HFFc6 (cell line): ENCODE measurements around the gene HERC6. TPM values are rescaled to one million over a fixed set of nuclear protein-coding genes. Genes with fewer than 3 reads are reported as not detected.

Experiments used
- DNase-seq: peaks from one replicate; pipeline ENCODE4 v3.0.0-alpha.2; 2018
- H3K27ac Mint-ChIP-seq: 2 replicates; pipeline ENCODE4 v1.8.0; 2020; ENCODE audit warnings: mild to moderate bottlenecking, mixed read lengths
- H3K27me3 Mint-ChIP-seq: 2 replicates; pipeline ENCODE4 v1.8.0; 2021; ENCODE audit warnings: mild to moderate bottlenecking, moderate library complexity, mixed read lengths; ENCODE audit not compliant: insufficient read depth
- H3K36me3 Mint-ChIP-seq: 2 replicates; pipeline ENCODE4 v1.8.0; 2021; ENCODE audit warnings: low read depth, mixed read lengths
- H3K4me1 Mint-ChIP-seq: 2 replicates; pipeline ENCODE4 v1.8.0; 2020; ENCODE audit warnings: low read depth, mixed read lengths
- H3K4me3 Mint-ChIP-seq: 2 replicates; pipeline ENCODE4 v1.8.0; 2020; ENCODE audit warnings: mild to moderate bottlenecking, moderate library complexity, mixed read lengths
- H3K9me3 Mint-ChIP-seq: 2 replicates; pipeline ENCODE4 v1.8.0; 2020; ENCODE audit warnings: mild to moderate bottlenecking, mixed read lengths
- total RNA-seq, 6 experiments: library from RNA; stranded (reverse); fragmentation: NEBNext Ultra II Directional; extraction: Animal tissue kit (Norgen Biotek cat#: 25700); gene quantifications; 2 replicates in 1 of 6; 3 replicates in 5 of 6; pipeline ENCODE4 v1.2.3, GENCODE V29; 2021
- TF ChIP-seq, protein P1 (sequence below): fragments of 200-600 bp; sonication (generic); IDR thresholded peaks from 2 replicates; pipeline ENCODE4 v1.5.0; 2021; ENCODE audit warnings: antibody characterized with exemption, mild to moderate bottlenecking

HERC6 gene
- total RNA-seq, 6 experiments from 2014 or later = 0.33 to 1.1 (median 0.55) TPM

DNA sequence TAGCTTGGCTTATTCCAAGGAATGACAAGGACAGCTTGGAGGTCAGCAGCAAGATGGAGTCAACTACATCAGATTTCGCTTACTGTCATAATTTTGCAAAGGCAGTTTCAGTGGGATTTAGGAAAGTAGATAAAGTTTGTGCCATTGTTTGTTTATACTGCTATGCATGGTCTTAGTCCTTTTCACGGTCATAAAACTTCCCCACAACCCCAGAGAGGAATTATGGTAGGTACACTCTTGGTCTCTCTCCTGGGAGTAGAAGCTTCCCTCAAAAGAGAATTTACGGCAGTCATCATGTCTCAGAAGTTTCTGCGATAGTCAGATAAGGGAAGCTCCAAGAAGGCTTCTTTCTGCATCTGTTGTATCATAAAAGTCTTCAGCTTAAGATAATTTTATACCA is 27.9 kb upstream of the HERC6 start:
- no peaks in the 10 kb centered on the region for H3K9me3 Mint-ChIP-seq
- no peak overlapping the region for H3K27ac Mint-ChIP-seq
- TF ChIP-seq, protein P1, sequence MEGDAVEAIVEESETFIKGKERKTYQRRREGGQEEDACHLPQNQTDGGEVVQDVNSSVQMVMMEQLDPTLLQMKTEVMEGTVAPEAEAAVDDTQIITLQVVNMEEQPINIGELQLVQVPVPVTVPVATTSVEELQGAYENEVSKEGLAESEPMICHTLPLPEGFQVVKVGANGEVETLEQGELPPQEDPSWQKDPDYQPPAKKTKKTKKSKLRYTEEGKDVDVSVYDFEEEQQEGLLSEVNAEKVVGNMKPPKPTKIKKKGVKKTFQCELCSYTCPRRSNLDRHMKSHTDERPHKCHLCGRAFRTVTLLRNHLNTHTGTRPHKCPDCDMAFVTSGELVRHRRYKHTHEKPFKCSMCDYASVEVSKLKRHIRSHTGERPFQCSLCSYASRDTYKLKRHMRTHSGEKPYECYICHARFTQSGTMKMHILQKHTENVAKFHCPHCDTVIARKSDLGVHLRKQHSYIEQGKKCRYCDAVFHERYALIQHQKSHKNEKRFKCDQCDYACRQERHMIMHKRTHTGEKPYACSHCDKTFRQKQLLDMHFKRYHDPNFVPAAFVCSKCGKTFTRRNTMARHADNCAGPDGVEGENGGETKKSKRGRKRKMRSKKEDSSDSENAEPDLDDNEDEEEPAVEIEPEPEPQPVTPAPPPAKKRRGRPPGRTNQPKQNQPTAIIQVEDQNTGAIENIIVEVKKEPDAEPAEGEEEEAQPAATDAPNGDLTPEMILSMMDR = no peak
- DNase-seq = no peak
- H3K27me3 Mint-ChIP-seq = no peaks in the 10 kb centered on the region; the same call in 1 of the 2 replicates
- no peak overlapping the region for H3K4me3 Mint-ChIP-seq
- no peaks in the 10 kb centered on the region for H3K36me3 Mint-ChIP-seq
- peaks cover 25% of the 10 kb centered on the region for H3K4me1 Mint-ChIP-seq

DNA sequence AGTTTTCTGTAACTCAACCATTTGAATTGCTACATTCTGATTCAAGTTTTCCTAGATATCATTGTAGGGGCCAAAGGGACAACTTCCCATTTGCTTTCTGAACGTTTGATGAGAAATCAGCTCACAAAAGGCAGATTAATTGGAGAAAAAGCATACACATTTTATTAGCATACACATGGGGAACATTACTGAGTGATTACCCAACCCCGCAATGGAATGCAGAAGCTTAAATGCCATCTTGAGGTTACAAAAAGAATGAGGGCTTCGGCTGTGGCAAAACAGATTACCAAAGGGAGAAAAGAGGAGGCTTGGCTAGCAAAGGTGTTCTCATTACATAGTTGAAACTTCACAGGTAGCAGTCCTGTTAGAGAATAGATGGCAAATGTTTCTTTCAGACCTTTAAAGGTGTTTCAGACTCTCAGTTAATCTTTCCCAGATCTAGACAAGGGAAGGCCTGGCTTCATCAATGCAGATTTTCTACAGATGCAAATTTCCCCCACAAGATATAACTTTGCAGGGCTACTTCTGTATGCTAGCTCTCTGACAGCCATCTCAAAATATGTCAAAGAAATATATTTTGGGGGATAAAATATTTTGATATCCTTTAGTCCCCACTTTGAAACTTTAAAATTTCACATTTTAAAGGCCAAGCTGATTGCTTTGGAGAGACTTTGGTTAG is 26.5 kb upstream of the HERC6 start:
- Mint-ChIP-seq H3K36me3 (no peaks in the 10 kb centered on the region), H3K27ac (peak overlapping the region; percentile 55), H3K4me1 (peaks cover 25% of the 10 kb centered on the region), H3K4me3 (peak overlapping the region; percentile 44), H3K9me3 (no peaks in the 10 kb centered on the region), H3K27me3 (no peaks in the 10 kb centered on the region; the same call in 1 of the 2 replicates)
- TF ChIP-seq, protein P1 = no peak
- peak; percentile 58 for DNase-seq

DNA sequence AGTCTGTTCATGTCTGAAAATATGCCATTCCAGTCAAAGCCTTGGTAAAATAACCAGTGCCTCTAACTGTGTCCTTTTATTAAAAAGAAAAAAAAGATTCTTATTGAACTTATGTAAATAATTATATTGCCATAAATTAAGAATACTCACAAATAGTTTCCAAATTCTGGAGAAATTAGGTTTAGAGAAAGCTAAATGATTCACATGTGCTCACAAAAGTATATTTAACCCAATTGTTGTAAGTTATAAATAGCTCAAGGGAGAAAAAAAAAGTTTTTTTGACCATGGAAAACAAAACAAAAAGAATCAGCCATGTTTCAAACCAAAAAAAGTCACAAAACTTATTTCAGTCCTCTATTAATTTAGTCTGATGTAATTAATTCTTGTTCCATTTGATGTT is 25.3 kb upstream of the HERC6 start:
- Mint-ChIP-seq H3K9me3 (no peaks in the 10 kb centered on the region), H3K4me1 (peaks cover 25% of the 10 kb centered on the region), H3K27me3 (peaks cover 4% of the 10 kb centered on the region), H3K4me3 (no peak overlapping the region), H3K27ac (no peak overlapping the region), H3K36me3 (no peaks in the 10 kb centered on the region)
- no peak for DNase-seq
- TF ChIP-seq, protein P1 = no peak

DNA sequence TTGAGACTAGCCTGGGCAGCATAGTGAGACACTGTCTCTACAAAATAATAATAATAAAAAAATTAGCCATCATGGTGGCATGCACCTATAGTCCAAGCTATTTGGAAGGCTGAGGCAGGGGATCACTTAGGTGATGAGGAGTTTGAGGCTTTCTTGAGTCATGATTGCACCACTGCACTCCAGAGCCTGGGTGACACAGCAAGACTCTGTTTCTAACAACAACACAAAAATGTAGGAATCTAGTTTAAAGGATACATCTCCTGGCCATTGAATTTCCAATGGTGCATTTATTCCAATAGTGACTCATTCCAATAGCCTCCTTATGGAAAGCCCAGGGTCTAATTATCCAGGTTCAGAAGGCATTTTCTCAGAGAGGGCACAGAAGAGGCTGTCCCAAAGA is 21.9 kb upstream of the HERC6 start:
- DNase-seq = no peak
- H3K27ac Mint-ChIP-seq = no peak overlapping the region
- peaks cover 12% of the 10 kb centered on the region for H3K9me3 Mint-ChIP-seq
- H3K4me3 Mint-ChIP-seq = no peak overlapping the region
- H3K36me3 Mint-ChIP-seq = peaks cover 4% of the 10 kb centered on the region; the same call in 1 of the 2 replicates
- TF ChIP-seq, protein P1 = no peak
- peaks cover 10% of the 10 kb centered on the region for H3K4me1 Mint-ChIP-seq
- peaks cover 12% of the 10 kb centered on the region; the same call in 1 of the 2 replicates for H3K27me3 Mint-ChIP-seq

DNA sequence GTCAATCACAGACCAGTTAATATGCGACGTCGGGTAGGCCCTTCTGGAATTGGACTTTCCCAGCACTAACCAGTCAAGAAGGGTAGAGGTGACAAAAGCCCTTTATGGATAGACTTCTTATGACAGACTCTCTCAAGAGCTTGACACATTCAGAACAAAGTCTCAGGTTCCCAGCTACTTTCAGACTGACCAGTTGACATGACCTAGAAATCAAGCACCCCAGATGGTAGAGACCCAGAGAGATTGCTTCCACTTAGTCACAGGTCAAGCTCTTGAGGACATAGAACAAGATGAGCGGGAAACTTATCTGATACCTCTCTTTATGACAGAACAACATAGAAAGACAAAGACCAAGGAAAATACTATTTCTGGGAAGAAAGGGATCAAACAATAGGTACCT is 21.4 kb upstream of the HERC6 start:
- Mint-ChIP-seq H3K4me1 (peaks cover 5% of the 10 kb centered on the region), H3K36me3 (peaks cover 4% of the 10 kb centered on the region; the same call in 1 of the 2 replicates), H3K27ac (no peak overlapping the region), H3K4me3 (no peak overlapping the region), H3K27me3 (peaks cover 12% of the 10 kb centered on the region; the same call in 1 of the 2 replicates), H3K9me3 (peaks cover 14% of the 10 kb centered on the region)
- TF ChIP-seq, protein P1 = no peak
- DNase-seq = no peak
